Activated CD4-positive, alpha-beta T cell treated with anti-CD3 and anti-CD28 coated beads, Interleukin-2, Interleukin-6, amounts not matched to agents 100 ng/mL and 50 ng/mL, durations not matched to agents 16 hours and 8 hours (primary cell): ENCODE measurements around the gene RAB43.

ENCODE experiments used
- DNase-seq: peaks from one replicate; pipeline ENCODE4 v3.0.0-alpha.2; 2020

RAB43 gene

DNA sequence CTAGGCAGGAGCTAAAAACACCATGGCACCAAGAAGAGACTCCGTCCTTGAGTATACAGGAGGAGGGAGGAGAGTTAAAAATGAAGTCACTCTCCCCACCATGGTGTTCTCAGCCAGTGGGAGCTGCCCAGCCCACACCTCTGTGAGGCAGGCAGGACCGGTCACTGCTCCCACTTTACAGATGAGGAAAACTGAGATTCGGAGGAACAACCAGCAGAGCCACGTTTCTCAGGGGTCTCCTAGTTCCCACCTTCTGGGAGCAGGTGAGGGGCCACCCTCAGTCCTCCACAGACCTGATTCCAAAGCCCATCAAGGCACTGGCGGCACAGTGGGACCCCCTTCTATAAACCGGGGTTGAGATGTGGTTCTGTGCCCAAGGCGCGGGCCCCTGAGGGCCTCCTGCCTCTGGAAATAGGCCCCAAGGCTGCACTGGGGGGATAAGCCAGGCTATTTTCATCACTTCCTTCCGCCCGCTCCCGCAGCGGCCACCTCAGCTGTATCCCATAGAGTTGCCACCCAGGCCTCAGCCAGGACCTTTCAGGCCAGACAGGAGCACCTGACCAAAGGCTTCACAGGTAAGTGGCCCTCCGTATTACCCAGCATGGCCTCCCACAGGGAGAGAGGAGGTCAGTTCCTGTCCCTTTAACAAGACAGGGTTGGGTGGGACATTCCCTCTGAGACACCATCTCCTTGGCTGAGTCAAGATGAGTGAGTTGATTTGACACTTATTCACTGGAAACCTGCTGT is 61.2 kb downstream of the RAB43 start, which contains the start of gene GP9:
TSS of gene GP9 (plus strand) at position 504 of the 747 bp plus-strand sequence. CDS start 961 bp downstream, outside the sequence.
- DNase-seq = no peak

- DNase-seq = no peak
These were observed 62.2 kb downstream of the RAB43 start for GRCh38 chr3:129059311-129059958.

GRCh38 chr3:129058441-129059200 is 63.0 kb downstream of the RAB43 start:
- DNase-seq = peak; percentile 17

- DNase-seq = no peak
These were observed 64.4 kb downstream of the RAB43 start for GRCh38 chr3:129057249-129057648.

- DNase-seq = no peak
These were observed 65.0 kb downstream of the RAB43 start for GRCh38 chr3:129056451-129057173.

- no peak for DNase-seq
These were observed 66.9 kb downstream of the RAB43 start for GRCh38 chr3:129054605-129055104.

GRCh38 chr3:129052675-129053074 is 68.9 kb downstream of the RAB43 start:
- no peak for DNase-seq

DNA sequence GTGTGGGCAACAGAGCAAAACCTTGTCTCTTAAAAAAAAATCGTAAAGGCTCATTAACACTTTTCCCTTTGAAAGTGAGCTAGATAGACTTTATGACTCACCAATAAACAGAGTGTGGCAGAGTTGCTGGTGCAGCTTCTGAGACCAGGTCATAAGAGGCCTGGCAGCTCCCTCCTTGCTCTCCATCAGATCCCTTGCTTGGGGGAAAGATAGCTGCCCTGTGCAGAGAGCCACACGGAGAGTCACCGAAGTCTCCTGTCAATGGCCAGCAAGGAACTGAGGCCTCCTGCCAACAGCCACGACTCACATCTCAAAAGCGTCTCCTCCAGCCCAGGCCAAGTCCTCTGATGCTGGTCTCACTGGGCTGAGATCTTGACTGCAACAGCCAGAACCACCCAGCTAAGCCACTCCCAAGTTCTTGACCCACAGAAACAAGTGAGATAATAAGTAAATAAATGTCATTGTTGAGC is 69.7 kb downstream of the RAB43 start:
- DNase-seq = no peak

DNA sequence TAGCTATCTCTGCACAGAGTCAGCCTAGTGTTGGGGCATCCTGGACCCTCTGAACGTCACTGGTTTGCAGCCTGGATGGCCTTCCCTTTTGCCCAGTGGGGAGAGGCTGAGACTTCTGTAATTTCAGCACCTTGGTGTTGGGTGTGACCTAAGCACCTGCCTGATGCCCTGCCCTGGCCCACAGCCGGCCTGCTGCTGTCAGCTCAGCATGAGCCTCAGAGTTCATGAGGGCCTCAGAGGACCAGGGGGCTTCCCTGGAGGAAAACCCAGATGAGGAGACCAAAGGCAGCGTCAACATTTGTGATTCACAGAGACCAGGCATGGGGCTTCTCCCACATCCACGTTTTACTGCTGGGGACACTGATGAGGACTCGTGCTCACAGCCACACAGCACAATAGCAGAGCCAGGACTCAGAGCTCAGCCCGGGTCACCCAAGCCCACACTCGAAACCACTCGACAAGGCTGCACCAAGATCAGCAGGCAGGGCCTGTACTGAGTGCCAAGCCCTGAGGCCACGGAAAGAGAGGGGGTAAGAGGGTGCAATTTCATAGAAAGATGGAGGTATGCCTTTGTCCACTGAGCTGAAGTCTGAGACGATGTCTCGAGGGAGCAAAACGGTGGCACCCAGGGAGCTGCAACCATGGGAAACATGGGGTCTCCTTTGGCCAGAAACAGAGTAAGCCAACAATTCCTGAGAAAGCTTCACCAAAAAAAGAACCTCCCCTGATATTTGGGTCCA is 70.9 kb downstream of the RAB43 start:
- DNase-seq = no peak

GRCh38 chr3:129047553-129047839 is 74.1 kb downstream of the RAB43 start:
- no peak for DNase-seq

GRCh38 chr3:129046732-129047552 is 74.7 kb downstream of the RAB43 start:
- no peak for DNase-seq

GRCh38 chr3:129046037-129046731 is 75.4 kb downstream of the RAB43 start:
- no peak for DNase-seq

GRCh38 chr3:129045675-129046036 is 75.9 kb downstream of the RAB43 start:
- peak; percentile 30 for DNase-seq

DNA sequence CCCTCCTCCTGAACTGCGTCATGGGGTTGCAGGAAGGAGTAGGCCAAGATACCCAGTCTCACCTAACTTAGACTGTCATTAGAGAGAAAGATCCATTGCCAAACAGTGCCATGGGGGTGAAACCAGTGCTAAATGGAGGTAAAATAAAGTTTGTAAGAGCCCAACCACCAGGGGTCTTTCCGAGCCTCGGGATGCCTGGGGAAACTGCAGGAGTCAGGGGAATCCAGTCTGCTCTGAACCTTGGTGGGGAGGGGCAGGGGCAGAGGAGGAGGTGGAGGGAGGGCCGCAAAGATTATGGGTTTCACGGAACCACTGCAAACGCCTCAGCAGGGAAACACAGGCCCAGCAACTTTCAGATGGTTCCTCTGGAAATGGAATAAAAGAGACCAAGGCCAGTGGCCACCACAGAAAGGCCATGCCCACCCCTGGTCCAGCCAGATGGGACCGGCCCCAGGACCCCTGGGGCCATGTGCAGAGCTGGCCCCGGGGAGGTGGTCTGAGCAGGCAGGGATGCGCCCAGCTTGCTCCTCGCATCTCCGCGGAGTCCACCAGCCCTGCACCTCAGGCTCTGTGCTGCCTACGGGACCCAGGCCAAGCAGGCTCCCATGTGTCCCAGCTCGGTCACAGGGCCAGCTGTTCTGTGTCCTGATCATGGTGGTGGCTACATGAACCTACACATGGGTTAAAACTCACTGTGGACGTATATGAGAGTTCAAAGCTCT is 80.9 kb downstream of the RAB43 start:
- no peak for DNase-seq

DNA sequence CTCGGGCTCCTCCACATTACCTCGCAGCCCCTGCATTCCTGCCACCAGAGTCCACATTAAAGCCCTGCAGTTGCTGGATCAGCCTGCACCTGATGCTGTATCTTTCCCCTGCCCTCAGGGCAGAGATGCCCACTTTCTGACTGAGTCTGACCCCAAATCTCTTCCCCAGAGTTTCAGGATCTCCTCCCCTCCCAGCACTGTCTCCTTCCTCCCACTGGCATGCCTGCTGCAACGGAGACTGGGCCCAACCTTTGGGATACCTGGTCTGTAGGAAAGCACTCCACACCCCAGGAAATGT is 81.6 kb downstream of the RAB43 start:
- no peak for DNase-seq

DNA sequence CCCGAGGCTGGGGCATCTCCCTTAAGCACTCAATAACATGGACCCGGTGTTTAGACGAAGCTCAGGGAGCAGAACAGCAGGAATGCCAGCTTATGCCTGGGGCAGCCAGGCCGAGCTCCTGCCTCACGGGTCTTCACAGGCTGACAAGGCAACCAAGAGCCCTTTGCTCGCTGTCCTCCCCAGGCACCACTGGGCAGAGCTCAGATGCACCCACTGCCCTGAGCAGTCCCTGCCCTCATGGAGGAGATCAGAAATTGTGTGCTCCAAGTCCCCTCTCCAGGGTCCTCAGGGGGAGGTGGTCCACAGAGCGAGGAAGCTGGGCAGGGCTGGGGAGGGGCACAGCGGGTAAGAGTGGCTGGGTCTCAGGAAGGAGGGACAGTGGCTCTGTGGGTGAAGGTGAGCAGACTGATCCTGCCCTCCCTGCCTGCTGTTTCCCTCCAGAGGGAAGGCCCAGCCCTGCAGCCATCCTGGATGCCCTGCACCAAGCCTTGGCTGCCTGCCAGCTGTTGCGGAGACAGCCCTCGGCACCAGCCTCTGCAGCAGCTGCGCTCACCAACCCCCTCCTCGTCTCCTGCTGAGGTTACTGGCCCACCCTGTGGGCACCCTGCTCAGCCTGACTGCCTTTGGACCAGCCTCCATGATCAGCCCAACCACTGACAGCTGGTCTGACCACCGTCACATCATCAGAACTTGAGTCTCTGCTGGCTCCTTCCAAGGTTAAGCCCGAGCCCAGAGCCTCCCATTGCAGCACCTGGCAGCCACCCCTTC is 82.1 kb downstream of the RAB43 start:
- no peak for DNase-seq

GRCh38 chr3:129038121-129038855 is 83.3 kb downstream of the RAB43 start:
- DNase-seq = no peak
